Trophoblast cell (in vitro differentiated cells and primary cell): Measurements from ENCODE around the gene GID8.

Experiments
- DNase-seq, 2 donors: peaks; one replicate each; pipeline ENCODE4 v3.0.0-alpha.2; 2016
- H2AFZ ChIP-seq: 2 replicates; pipeline ENCODE4 v1.6.1; 2013; ENCODE audit warnings: low read length, moderate library complexity, mild to moderate bottlenecking; ENCODE audit not compliant: insufficient read depth, poor library complexity
- H2AK5ac ChIP-seq: 2 replicates; pipeline ENCODE4 v1.6.1; 2013; ENCODE audit warnings: mild to moderate bottlenecking, low read length
- H2BK120ac ChIP-seq: 2 replicates; pipeline ENCODE4 v1.6.1; 2013; ENCODE audit warnings: low read length, mild to moderate bottlenecking, moderate library complexity; ENCODE audit not compliant: insufficient read depth, poor library complexity
- H2BK12ac ChIP-seq: 2 replicates; pipeline ENCODE4 v1.6.1; 2013; ENCODE audit warnings: mild to moderate bottlenecking, low read length, moderate library complexity
- H2BK5ac ChIP-seq: 2 replicates; pipeline ENCODE4 v1.6.1; 2013; ENCODE audit warnings: low read length, low read depth, moderate library complexity, mild to moderate bottlenecking; ENCODE audit not compliant: poor library complexity
- H3K14ac ChIP-seq: 2 replicates; pipeline ENCODE4 v1.6.1; 2013; ENCODE audit warnings: mild to moderate bottlenecking, low read length
- H3K18ac ChIP-seq: 2 replicates; pipeline ENCODE4 v1.6.1; 2013; ENCODE audit warnings: mild to moderate bottlenecking, low read length
- H3K23ac ChIP-seq: 2 replicates; pipeline ENCODE4 v1.6.1; 2013; ENCODE audit warnings: low read length
- H3K27ac ChIP-seq: 2 replicates; pipeline ENCODE4 v1.5.1; 2013; ENCODE audit warnings: low read depth, mild to moderate bottlenecking, inconsistent platforms, low read length, moderate library complexity
- H3K27me3 ChIP-seq: 2 replicates; pipeline ENCODE4 v1.6.1; 2013; ENCODE audit warnings: inconsistent platforms, mild to moderate bottlenecking, low read length, moderate library complexity; ENCODE audit not compliant: insufficient read depth
- H3K36me3 ChIP-seq, 2 experiments: 1 replicate in 1 of 2; 2 replicates in 1 of 2; pipeline ENCODE4 v1.6.1; 2013; ENCODE audit warnings: low read length in 2 of 2, mild to moderate bottlenecking in 2 of 2, moderate library complexity in 1 of 2; ENCODE audit not compliant: insufficient read depth in 2 of 2, control insufficient read depth in 1 of 2
- H3K4ac ChIP-seq: 2 replicates; pipeline ENCODE4 v1.6.1; 2013; ENCODE audit warnings: low read depth, mild to moderate bottlenecking, low read length, moderate library complexity
- H3K4me1 ChIP-seq, 2 experiments: 1 replicate in 1 of 2; 2 replicates in 1 of 2; pipeline ENCODE4 v1.6.1; 2013; ENCODE audit warnings: low read length in 2 of 2, mild to moderate bottlenecking in 2 of 2, moderate library complexity in 1 of 2; ENCODE audit not compliant: insufficient read depth in 2 of 2, control insufficient read depth in 1 of 2
- H3K4me2 ChIP-seq: 2 replicates; pipeline ENCODE4 v1.6.1; 2013; ENCODE audit warnings: inconsistent platforms, mild to moderate bottlenecking, low read length, moderate library complexity
- H3K4me3 ChIP-seq: 2 replicates; pipeline ENCODE4 v1.5.1; 2013; ENCODE audit warnings: mild to moderate bottlenecking, low read depth, low read length, inconsistent platforms
- H3K79me1 ChIP-seq: one replicate; pipeline ENCODE4 v1.6.1; 2013; ENCODE audit warnings: low read length
- H3K79me2 ChIP-seq: 2 replicates; pipeline ENCODE4 v1.6.1; 2013; ENCODE audit warnings: low read length, mild to moderate bottlenecking; ENCODE audit not compliant: control insufficient read depth, insufficient read depth, poor library complexity
- H3K9ac ChIP-seq: 2 replicates; pipeline ENCODE4 v1.6.1; 2013; ENCODE audit warnings: mild to moderate bottlenecking, low read length
- H3K9me3 ChIP-seq: 2 replicates; pipeline ENCODE4 v1.6.1; 2013; ENCODE audit warnings: low read depth, mild to moderate bottlenecking, control low read depth, inconsistent platforms, low read length; ENCODE audit not compliant: insufficient read depth
- H4K12ac ChIP-seq: 2 replicates; pipeline ENCODE4 v1.6.1; 2013; ENCODE audit warnings: low read depth, mild to moderate bottlenecking, low read length, moderate library complexity
- H4K8ac ChIP-seq: 2 replicates; pipeline ENCODE4 v1.6.1; 2013; ENCODE audit warnings: low read depth, mild to moderate bottlenecking, low read length, moderate library complexity
- H4K91ac ChIP-seq: one replicate; pipeline ENCODE4 v1.6.1; 2013; ENCODE audit warnings: low read depth, mild to moderate bottlenecking, low read length, moderate library complexity
- WGBS: extraction: QIAGEN DNeasy Blood & Tissue Kit; methylation state at CpG from one replicate; pipeline ENCODE4 v1.1.7; 2013; ENCODE audit warnings: missing lambda C conversion rate; ENCODE audit not compliant: insufficient read length, insufficient coverage; ENCODE audit errors: extremely low coverage; 5-methylcytosine and 5-hydroxymethylcytosine counted together

GID8 gene

GRCh38 chr20:62987114-62987513 lies 49.2 kb downstream of the GID8 start:
- WGBS, result no CpG with 5 or more reads among the region's 10 CpGs
- no peaks in the 10 kb centered on the region for H3K4me1 ChIP-seq
- no peaks in the 10 kb centered on the region for H3K27me3 ChIP-seq
- H3K14ac ChIP-seq, result no peak overlapping the region
- no peak overlapping the region for H2AFZ ChIP-seq
- H4K12ac ChIP-seq, result no peak overlapping the region
- H3K27ac ChIP-seq, result no peak overlapping the region
- H2AK5ac ChIP-seq, result no peak overlapping the region
- no peak for DNase-seq
- H3K18ac ChIP-seq, result no peak overlapping the region
- H3K4me2 ChIP-seq, result no peak overlapping the region
- H3K9ac ChIP-seq, result no peak overlapping the region
- H2BK120ac ChIP-seq, result no peak overlapping the region
- peaks cover 2% of the 10 kb centered on the region for H3K9me3 ChIP-seq
- H3K4me3 ChIP-seq, result no peak overlapping the region
- H2BK5ac ChIP-seq, result no peak overlapping the region
- H2BK12ac ChIP-seq, result no peak overlapping the region
- H4K91ac ChIP-seq, result no peak overlapping the region
- H4K8ac ChIP-seq, result no peak overlapping the region
- H3K23ac ChIP-seq, result no peak overlapping the region
- no peak overlapping the region for H3K4ac ChIP-seq
- H3K79me2 ChIP-seq, result no peaks in the 10 kb centered on the region
- H3K79me1 ChIP-seq, result no peaks in the 10 kb centered on the region
- no peaks in the 10 kb centered on the region for H3K36me3 ChIP-seq

DNA sequence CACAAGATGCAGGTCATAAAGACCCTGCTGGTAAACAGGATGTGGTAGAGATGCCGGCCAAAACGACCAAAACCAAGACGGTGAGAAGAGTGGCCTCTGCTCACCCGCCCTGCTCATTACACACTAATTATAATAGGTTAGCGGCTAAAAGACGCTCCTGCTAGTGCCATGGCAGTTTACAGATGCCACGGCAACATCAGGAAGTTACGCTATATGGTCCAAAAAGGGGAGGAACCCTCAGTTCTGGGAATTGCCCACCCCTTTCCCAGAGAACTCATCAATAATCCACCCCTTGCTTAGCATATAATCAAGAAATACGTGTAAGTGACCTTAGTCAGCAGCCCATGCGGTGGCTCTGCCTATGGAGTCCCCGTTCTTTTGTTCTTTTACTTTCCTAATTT lies 51.3 kb downstream of the GID8 start:
- Histone ChIP-seq H2AK5ac (no peak overlapping the region), H2BK12ac (no peak overlapping the region), H3K4me3 (no peak overlapping the region), H2AFZ (no peak overlapping the region), H2BK120ac (no peak overlapping the region), H3K36me3 (no peaks in the 10 kb centered on the region), H3K4ac (no peak overlapping the region), H4K91ac (no peak overlapping the region), H3K79me1 (no peaks in the 10 kb centered on the region), H3K9me3 (peaks cover 4% of the 10 kb centered on the region), H3K9ac (no peak overlapping the region), H4K8ac (no peak overlapping the region), H2BK5ac (no peak overlapping the region), H3K27ac (no peak overlapping the region), H3K79me2 (no peaks in the 10 kb centered on the region), H3K14ac (no peak overlapping the region), H3K4me2 (no peak overlapping the region), H3K23ac (no peak overlapping the region), H4K12ac (no peak overlapping the region), H3K27me3 (no peaks in the 10 kb centered on the region), H3K18ac (no peak overlapping the region), H3K4me1 (no peaks in the 10 kb centered on the region)
- WGBS, result no CpG with 5 or more reads among the region's 11 CpGs
- DNase-seq, result no peak

DNA sequence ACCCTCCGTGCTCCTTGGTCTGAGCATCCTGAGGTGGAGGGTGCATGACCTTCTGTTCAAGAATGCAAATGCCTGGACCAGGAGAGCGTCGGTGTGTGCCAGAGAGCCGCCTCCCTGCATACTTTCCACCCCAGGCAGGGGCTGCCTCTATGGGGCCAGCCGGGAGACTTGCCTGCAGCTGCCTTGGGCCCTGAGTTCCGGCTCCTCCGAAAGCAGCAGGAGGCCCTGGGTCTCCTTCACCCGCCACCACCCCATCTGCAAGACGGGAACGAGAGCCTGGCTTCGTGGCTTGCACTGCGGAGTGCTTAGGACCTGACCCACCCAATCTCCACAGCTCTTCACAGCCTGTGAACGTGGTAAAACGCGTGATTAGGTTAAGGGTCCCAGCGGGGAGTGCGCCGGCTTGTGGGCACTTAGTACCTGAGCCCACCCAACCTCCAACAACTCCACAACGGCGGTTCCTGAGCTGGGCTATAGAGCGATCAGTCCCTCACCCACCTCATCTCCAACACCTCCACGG lies 52.4 kb downstream of the GID8 start:
- no peak overlapping the region for H3K18ac ChIP-seq
- no peaks in the 10 kb centered on the region for H3K79me2 ChIP-seq
- no peak overlapping the region for H2BK5ac ChIP-seq
- H3K27me3 ChIP-seq, result no peaks in the 10 kb centered on the region
- no peak overlapping the region for H4K8ac ChIP-seq
- peaks cover 4% of the 10 kb centered on the region for H3K9me3 ChIP-seq
- no peaks in the 10 kb centered on the region for H3K4me1 ChIP-seq
- H2BK120ac ChIP-seq, result no peak overlapping the region
- WGBS, result no CpG with 5 or more reads among the region's 22 CpGs
- H2AK5ac ChIP-seq, result no peak overlapping the region
- no peak overlapping the region for H4K91ac ChIP-seq
- no peak for DNase-seq
- H3K9ac ChIP-seq, result no peak overlapping the region
- H3K36me3 ChIP-seq, result no peaks in the 10 kb centered on the region
- no peak overlapping the region for H3K14ac ChIP-seq
- no peak overlapping the region for H2AFZ ChIP-seq
- H3K4me3 ChIP-seq, result no peak overlapping the region
- H4K12ac ChIP-seq, result no peak overlapping the region
- H3K27ac ChIP-seq, result no peak overlapping the region
- H3K23ac ChIP-seq, result no peak overlapping the region
- H3K4ac ChIP-seq, result no peak overlapping the region
- no peak overlapping the region for H3K4me2 ChIP-seq
- H3K79me1 ChIP-seq, result no peaks in the 10 kb centered on the region
- no peak overlapping the region for H2BK12ac ChIP-seq

- Histone ChIP-seq H3K9ac (no peak overlapping the region), H3K14ac (no peak overlapping the region), H3K79me2 (no peaks in the 10 kb centered on the region), H2BK12ac (no peak overlapping the region), H2AFZ (no peak overlapping the region), H3K79me1 (no peaks in the 10 kb centered on the region), H3K9me3 (peaks cover 4% of the 10 kb centered on the region), H3K23ac (no peak overlapping the region), H2BK120ac (no peak overlapping the region), H2BK5ac (no peak overlapping the region), H4K8ac (no peak overlapping the region), H3K36me3 (no peaks in the 10 kb centered on the region), H4K91ac (no peak overlapping the region), H3K27me3 (no peaks in the 10 kb centered on the region), H3K4me3 (no peak overlapping the region), H3K4me1 (no peaks in the 10 kb centered on the region), H3K27ac (no peak overlapping the region), H3K4ac (no peak overlapping the region), H3K18ac (no peak overlapping the region), H3K4me2 (no peak overlapping the region), H4K12ac (no peak overlapping the region), H2AK5ac (no peak overlapping the region)
- WGBS, result no CpG with 5 or more reads among the region's 13 CpGs
- DNase-seq, result no peak
Measured at GRCh38 chr20:62991196-62991807, 53.4 kb downstream of the GID8 start.
